ENCODE results near the gene LIMCH1.
"Not testable (repeated sequence)": the region's sequence is repeated elsewhere in the genome, so short reads cannot be mapped to it uniquely, and the experiment has no call there.

Gene LIMCH1

GRCh38 chr4:41687971-41688370, 150.0 kb downstream of the LIMCH1 start:
- no peak for DNase-seq

- peak; percentile 14 for DNase-seq
Observed at GRCh38 chr4:41692717-41693345, 154.9 kb downstream of the LIMCH1 start.

GRCh38 chr4:41693629-41694028, 155.7 kb downstream of the LIMCH1 start:
- no peak for DNase-seq

- DNase-seq = no peak
Observed at GRCh38 chr4:41696131-41696530, 158.2 kb downstream of the LIMCH1 start.

DNA sequence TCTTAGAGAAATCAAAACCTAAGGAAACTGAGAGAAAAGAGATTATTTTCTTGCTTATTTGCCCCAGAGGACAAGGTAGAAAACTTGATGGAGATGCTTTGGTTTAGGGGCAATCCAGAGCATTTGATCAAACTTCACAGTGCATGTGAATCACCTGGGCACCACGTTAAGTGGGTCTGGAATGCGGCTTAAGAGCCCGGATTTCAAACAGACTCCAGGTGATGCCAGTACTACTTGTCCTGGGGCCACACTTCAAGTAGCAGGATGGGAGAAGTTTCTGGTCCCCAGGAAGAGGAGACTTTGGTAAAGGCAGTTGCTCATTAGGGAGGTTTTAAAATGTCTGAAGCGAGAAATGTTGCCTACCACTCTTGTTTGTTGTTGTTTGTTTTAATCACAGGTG, 158.8 kb downstream of the LIMCH1 start:
- DNase-seq = no peak

DNA sequence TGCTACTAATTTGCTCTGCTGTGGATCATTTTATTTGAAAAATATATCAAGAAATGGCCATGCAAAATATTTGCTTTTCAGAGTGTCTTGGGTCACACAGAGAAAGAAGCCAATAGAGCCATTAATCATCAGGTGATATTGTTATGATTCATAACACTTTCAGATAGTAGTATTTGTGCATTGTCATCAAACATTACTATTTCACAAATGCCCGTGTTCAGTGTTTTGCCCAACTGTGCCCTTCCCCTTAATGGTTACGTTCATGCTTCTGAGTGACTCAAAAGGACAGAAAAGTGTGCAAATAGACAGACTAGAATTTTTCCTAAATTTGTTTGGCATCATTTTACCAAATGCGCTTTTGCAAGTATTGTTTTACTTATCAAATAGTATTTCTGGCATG, 164.0 kb downstream of the LIMCH1 start:
- DNase-seq = no peak

DNA sequence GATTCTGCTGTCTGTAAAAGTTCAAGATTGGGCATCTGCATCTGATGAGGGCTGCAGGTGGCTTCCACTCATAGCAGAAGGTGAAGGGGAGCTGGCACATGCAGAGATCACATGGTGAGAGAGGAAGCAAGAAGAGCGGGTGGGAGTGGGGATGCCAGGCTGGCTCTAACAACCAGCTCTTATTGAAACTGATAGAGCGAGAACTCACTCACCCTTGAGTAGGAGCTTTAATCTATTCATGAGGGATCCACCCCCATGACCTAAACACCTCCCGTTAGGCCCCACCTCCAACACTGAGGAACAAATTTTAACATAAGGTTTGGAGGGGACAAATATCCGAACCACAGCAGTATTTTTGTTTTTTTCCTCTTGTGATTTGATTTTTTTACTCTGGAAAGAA, 164.8 kb downstream of the LIMCH1 start:
- DNase-seq = no peak

GRCh38 chr4:41703785-41704184, 165.8 kb downstream of the LIMCH1 start:
- DNase-seq = no peak

DNA sequence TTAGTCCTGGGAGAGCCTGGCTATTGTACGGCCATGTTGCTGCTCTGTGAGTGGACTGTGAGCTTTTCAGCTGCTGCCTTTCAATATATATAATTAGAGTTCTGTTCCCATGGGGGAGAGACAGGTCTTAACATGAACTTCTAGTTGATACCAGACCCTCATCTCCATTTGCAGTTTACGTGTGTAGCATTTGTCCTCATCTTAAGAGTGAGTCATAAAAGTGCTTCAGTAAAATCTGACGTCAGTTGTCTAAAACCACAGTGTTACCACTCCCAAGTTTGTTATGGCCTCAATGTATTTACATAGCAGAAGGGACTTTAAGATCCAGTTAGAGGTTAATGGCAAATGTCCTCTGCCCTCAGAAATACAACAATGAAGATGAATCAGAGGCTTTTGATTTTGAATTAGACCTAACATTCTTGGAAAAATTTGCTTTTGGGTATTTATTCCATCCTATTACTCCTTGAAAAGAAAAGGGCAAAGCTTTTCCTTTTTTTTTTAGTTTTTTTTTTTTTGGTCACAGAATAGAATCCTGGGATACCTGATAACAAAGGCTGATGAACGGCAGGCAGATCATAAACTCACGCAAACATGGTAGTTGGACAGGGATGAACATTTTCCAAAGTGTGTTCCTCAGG, 172.0 kb downstream of the LIMCH1 start:
- DNase-seq = no peak

DNA sequence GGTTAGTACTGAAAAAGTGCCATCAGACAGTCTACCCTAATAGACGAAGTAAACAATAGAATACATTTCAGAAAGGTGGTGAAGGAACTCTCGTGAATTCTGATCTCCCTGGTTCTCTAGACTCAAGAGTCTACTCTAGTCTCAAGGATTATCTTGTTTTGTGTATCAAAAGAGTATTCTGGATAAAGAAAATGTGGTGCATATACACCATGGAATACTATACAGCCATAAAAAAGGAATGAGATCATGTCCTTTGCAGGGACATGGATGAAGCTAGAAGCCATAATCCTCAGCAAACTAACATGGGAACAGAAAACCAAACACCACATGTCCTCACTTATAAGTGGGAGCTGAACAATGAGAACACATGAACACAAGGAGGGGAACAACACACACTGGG, 173.7 kb downstream of the LIMCH1 start:
- not testable (repeated sequence) for DNase-seq

GRCh38 chr4:41712425-41712824, 174.5 kb downstream of the LIMCH1 start:
- no peak for DNase-seq

DNA sequence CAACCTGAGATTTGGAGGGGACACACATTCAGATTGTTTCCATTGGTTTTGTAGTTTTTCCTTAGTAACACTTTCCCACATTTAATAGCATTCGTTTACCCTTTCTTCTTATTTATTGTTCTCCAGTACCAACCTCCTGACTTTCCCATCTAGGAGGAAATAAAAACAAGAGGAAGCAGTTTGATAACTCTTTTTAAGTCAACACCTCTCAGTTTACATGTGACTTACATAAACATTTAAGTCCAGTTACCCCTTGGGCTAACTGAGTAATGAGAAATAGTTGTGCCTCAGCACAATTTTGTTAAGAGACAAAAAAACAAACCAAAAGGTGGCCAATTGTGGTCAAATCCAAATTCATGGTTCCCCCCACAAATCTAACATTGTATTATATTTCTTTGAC, 175.8 kb downstream of the LIMCH1 start:
- no peak for DNase-seq

DNA sequence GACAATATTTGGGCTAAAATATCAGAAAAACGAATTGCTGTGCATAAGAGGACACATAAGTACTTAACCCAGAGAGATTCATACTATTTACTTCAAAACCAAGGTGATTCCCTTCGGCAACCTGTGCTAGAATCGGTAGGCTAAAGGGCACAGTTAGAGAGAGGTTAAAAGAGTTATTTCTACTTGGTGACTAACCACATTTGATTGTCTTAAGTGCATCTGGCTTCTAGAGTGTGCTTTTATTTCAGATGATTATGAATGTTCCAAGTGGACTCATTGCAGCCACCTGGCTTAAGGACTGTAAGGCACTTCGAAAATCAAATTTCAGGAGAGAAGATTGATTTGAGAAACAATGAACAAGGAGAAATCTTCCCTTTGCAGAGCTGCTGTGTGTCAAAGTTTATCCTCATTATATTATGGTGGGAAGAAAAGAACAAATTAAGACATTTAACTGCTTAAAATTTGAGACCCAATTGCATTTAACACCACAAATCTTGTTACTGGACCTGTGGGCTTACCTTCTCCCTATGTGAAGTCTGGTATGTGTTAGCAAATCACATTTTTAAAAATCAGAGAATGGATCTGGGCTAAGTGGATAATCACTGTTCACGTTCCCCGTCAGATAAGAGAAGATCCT, 176.5 kb downstream of the LIMCH1 start:
- no peak for DNase-seq

DNA sequence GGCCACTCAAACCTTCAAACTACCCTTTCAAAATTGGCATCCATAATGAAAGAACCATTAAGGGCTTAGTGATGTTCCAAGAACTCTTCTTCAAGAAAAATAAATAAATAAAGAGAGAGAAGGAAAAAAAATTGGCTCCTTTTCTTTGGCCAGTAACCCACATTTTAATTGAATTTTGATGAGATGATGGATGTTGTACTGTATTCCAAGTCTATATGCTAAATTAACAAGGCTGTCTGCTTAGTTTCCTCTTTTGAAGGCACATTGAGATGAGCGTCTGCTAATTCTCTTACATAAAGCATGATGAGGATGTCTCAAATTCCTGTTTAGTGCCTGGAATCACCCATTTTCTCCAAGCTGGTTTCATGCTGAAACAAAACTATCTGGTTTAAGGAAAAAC, 177.2 kb downstream of the LIMCH1 start:
- no peak for DNase-seq

DNA sequence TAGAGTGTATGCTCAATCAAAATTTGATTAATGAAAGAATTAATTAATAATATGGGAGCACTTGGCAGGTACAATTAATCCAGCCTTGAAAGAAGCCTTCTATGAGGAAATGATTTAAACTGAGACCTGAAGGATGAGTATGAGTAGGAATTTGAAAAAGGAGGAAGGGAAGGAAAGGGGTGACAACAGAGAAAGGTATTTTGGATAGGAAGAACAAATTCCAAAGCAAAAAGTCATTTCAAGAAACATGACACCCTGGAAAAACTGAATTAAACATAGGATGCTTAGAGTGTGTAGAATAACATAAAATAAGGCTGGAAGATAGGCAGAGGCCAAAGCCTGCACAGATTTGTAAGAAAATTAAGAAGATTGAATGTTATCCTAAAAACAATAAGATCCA, 180.9 kb downstream of the LIMCH1 start:
- no peak for DNase-seq

GRCh38 chr4:41719417-41719816, 181.5 kb downstream of the LIMCH1 start:
- DNase-seq = no peak

- no peak for DNase-seq
Observed at GRCh38 chr4:41722181-41722580, 184.2 kb downstream of the LIMCH1 start.

GRCh38 chr4:41723286-41723685, 185.3 kb downstream of the LIMCH1 start:
- no peak for DNase-seq

GRCh38 chr4:41725254-41725653, 187.3 kb downstream of the LIMCH1 start:
- no peak for DNase-seq

GRCh38 chr4:41727861-41728572, 190.1 kb downstream of the LIMCH1 start:
- no peak for DNase-seq

DNA sequence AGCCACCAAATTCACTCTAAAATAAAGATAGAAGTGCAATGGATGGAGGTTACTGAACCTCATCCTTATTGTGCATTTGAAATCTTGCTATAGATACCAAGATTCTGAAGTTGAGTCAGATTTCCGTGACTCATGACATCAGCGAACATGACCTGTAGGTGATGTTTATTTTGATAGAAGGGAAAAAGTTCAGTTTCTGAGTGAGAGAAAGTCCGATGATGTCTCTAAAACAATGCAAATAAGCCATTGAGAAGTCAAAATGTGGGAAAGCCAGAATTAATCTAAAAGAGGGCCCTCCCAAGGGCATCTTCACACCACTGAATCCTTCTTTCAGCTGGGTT, 190.6 kb downstream of the LIMCH1 start:
- no peak for DNase-seq

DNA sequence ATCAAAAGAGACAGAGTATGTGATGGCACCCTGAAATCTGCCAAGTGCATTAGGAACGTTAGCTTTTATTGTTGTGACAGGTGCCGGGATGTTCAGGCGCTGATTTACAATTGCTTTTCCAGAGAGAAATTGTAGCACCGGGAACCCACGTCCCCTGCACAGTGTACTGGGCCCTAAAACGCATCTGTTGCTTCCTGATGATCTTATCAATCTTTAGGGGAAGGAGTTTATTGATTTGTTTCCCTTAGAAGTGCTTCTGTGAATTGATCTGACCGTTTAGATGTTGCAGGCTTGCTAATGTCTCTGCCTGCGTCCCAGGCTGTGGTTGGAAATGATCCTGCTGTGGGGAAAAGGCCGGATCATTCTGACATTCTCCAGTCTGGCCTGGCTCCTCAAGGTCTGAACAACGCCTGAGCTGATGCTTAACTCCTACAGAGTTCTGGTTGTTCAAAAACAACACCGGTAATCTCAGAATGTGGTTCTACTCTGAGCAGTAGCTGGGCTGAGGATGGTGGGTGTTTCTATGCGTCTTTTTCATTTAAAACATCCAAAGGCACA, 193.7 kb downstream of the LIMCH1 start:
- DNase-seq = no peak

DNA sequence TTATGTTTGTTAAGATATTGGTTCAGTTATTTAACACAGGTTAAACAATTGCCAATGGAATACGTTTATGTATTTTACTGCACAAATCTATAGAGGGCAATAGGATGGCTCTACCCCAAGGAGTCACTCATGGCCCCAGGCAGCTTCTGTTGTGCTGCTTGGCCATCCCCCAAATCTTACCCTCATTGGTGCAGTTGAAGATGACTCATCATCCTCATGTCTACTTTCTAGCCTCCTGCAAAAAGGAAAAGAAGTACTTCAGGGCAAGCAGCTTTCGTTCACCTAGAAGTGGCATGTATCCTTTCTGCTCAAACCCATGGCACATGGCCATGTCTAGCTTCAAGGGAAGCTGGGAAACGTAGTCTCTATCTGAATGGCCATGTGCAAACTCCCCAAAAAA, 196.4 kb downstream of the LIMCH1 start:
- DNase-seq = no peak

GRCh38 chr4:41737491-41737890, 199.5 kb downstream of the LIMCH1 start:
- DNase-seq = not testable (repeated sequence)

Data from CD4-positive, alpha-beta T cell treated with Interleukin-12 subunit alpha and Interleukin-12 subunit beta, for 1 hour (primary cell).